ENCODE measurements around the gene LRRC57. TPM values are rescaled to one million over a fixed set of nuclear protein-coding genes. Genes with fewer than 3 reads are reported as not detected.
A peak's percentile ranks its signal among the peaks of the same experiment; 100 is the strongest.

Gene LRRC57
- total and polyA plus RNA-seq, 2 of the 8 experiments (the other 6 are each of a cell fraction or from before 2014, with no cell fraction given): 5.0 to 12.7 TPM

- no peak for TF ChIP-seq CHD7 (IDR thresholded peaks at IDR 0.05; ENCODE audit: insufficient replicate concordance, low read length)
- no peak for TF ChIP-seq CHD2 (IDR thresholded peaks at IDR 0.05; ENCODE audit: low read length)
- TF ChIP-seq TBP (IDR thresholded peaks at IDR 0.05; ENCODE audit: low read depth, low read length): peak; percentile 52; the same call in 1 of the 2 replicates
- no peak for TF ChIP-seq ZNF274 (IDR thresholded peaks at IDR 0.05; ENCODE audit: borderline replicate concordance, extremely low read depth, low read length)
- no peak for TF ChIP-seq JUND (IDR thresholded peaks at IDR 0.05; ENCODE audit: low read length)
- 0 out of 2 replicates have a peak, but pooled peaks have one; percentile 23 for TF ChIP-seq SUZ12 (IDR thresholded peaks at IDR 0.05; ENCODE audit: low read length)
- TF ChIP-seq CTCF (IDR thresholded peaks at IDR 0.05; ENCODE audit: control extremely low read depth in 1 of 3, insufficient read depth in 1 of 3, low read depth in 1 of 3, low read length in 3 of 3): no peak
- TF ChIP-seq POLR2A (IDR thresholded peaks at IDR 0.05; ENCODE audit: control extremely low read depth in 1 of 2, low read depth in 2 of 2, low read length in 2 of 2): peak in 1 of 2 experiments; percentile 76; a peak in 2 of 3 replicates
These were observed 32.7 kb upstream of the LRRC57 start (continued) for GRCh38 chr15:42581272-42581730.
